Muscle of arm (tissue), 12 donors: ENCODE data around the gene SPATA24. TPM values are rescaled to one million over a fixed set of nuclear protein-coding genes. Genes with fewer than 3 reads are reported as not detected.
"Not testable (repeated sequence)": the region's sequence is repeated elsewhere in the genome, so short reads cannot be mapped to it uniquely, and the experiment has no call there.

Experiments used
- DNase-seq: peaks from one replicate; pipeline ENCODE4 v3.0.0-alpha.2; 2013
- polyA plus RNA-seq, 12 donors: library from polyadenylated mRNA; unstranded; fragments of 120-200 nt; gene quantifications; one replicate each; pipeline ENCODE4 v1.2.1, GENCODE V29; 2013; ENCODE audit not compliant: insufficient read length in 12 of 12

SPATA24 gene
- polyA plus RNA-seq, 12 donors, result 7.1 to 13.2 (median 10.6) TPM; not detected in 2

GRCh38 chr5:139419226-139420192 lies 15.6 kb upstream of the SPATA24 start:
- no peak for DNase-seq

- DNase-seq, result no peak
Measured at GRCh38 chr5:139418793-139419192, 14.9 kb upstream of the SPATA24 start.

- no peak for DNase-seq
Measured at GRCh38 chr5:139417214-139417613, 13.3 kb upstream of the SPATA24 start.

GRCh38 chr5:139416651-139417050 lies 12.8 kb upstream of the SPATA24 start:
- no peak for DNase-seq

- DNase-seq, result no peak
Measured at GRCh38 chr5:139415869-139416268, 12.0 kb upstream of the SPATA24 start.

DNA sequence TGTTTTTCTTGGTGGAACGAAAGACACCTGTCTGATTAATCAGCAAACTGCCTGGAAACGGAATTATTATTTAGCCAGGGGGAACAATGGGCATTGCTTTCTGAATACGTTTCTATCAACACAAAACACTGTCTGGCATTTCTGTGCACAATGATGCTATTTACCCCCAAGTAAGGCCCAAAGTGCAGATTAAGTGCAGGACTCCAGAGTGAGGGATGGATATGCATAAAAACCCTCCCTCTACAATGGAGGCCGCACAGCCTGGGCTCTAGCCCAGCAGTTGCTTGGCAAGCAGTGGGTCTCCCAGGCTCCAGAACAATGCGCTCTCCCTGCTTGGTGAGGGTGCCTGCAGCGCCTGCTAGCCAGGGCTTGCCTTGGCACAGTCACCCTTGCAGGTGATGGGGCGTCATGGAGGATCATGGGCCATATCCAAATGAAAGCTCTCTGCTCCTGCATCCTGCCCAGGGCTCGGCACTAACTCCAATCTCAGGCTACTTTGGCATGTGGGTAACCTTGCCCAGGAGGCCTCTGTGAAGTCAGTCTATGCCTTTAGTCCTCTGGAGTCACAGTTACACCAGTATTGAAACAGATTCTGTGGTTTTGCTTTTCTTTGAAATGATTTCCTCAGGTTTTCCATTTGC lies 11.5 kb upstream of the SPATA24 start:
- DNase-seq, result no peak

DNA sequence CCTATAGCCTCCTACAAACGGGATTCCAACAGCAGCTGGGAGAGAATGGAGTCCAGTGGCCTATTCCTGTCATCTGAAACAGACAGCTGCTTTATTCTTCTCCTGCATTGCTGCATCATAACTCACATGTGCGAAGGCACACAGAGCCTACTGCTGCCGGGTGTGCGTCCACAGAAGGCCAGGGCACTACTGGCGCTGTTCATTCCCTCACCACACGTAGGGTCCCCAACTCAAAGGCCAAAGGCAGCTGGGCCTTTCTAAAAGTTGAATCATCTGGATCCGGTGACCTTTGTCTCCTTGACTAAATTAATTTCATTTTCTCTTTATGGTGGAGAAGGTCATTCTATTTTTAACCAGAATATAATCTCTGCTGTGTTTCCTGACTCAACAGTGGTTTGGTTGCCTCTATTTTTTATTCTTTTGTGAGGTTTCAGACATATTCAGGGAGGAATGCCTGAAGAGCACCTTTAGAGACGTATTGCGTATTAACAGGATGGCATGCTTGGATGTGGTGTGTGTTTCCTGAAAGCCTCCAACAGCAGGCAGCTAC lies 10.8 kb upstream of the SPATA24 start:
- DNase-seq, result no peak

DNA sequence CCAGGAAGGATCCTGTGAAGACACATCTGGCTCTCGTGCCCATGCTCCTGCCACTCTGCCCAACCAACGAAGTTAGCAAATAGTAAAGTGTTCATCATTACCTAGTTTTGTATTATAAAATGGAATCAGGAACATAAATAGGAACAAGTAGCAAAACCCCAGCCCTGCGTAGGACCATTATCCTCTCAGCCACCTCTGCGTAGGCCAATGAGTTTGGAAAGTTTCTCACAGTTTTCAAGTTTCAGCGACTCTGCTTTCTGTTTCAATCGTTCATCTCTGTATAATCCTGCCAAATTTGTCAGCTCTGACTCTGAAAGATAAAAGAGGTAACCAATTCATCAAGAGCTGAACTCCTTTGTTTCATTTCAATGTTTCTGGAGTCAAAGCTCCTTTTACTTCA lies 10.1 kb upstream of the SPATA24 start:
- DNase-seq, result no peak

- no peak for DNase-seq
Measured at GRCh38 chr5:139413153-139413552, 9.3 kb upstream of the SPATA24 start.

DNA sequence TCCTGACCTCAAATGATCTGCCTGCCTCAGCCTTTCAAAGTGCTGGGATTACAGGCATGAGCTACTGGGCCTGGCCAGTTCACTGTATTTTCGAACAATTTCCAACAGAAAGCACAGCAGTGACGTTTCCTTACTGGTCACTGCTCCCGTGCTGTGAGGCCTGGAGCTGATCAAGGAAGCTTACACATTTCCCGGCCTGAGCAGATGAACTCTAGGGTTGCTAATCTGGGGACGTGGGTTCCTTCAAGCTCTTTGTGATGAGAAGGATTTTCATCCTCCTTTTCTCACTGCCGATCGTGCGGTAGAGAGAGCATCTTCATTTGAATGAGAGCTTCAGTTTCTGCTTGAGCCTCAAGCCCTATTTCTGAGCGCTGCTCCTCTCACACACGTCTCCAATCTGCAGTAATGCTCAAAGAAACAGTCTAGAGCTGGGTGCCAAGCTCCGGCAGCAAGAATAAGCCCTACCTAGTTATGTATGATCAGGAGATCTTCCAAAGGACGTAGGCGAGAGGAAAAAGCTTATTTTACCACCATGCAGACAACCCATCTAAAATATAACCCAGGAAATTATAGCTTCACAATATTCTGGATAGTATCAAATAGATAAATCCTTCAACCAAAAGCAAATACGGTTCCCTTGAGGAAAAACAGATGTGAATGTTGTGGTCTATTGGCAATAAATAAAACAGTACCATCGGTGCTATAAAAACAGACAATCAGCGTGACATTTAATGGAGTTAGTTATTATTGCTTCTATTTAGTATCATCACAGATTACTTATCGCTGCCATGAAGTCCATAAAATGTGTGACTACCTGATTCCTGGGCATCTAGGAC lies 7.3 kb upstream of the SPATA24 start:
- no peak for DNase-seq

DNA sequence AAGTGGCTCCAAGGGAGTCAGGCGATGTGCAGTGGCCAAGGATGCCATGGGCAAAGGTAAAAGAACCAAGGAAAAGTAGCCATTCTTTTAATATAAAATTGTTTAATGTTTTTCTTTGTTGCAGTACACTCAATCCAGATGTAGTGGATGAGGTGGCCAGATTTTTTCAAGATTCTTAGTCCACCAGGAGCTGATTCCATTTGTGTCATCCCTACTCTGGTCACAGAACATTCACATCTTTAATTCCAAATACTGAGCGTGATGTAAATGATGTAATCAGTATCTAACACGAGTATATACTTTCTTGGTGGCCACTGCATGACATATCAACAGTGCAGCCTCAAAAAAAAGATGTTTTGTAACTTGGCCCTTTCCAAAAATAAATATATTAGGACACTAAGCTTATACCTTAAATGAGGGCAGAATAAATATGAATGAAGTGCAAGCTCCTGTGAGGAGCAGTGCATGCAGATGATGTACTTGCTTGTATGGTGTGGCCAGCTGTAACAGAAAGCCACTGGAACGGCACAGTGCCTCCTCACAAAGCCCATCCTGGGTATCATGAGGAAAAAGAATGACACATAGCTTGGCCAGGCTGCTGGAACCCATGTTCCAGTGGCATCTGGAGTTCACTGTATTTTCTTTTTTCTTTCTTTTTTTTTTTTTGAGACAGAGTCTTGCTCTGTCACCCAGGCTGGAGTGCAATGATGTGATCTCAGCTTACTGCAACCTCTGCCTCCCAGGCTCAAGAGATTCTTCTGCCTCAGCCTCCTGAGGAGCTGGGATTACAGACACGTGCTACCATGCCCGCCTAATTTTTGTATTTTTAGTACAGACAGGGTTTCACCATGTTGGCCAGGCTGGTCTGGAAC lies 6.5 kb upstream of the SPATA24 start:
- DNase-seq, result no peak

DNA sequence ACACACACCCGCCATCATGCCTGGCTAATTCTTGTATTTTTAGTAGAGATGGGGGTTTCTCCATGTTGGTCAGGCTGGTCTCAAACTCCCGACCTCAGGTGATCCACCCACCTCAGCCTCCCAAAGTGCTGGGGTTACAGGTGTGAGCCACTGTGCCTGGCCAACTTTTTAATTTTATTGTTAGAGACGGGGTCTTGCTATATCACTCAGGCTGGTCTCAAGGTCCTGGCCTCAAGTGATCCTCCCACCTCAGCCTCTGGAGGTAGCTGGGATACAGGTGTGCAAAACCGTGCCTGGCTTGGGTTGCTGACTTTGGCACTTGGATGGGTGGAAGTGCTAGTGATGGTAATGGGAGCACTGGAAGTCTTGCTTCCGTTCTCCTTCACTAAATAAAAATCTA lies 5.2 kb upstream of the SPATA24 start:
- not testable (repeated sequence) for DNase-seq

DNA sequence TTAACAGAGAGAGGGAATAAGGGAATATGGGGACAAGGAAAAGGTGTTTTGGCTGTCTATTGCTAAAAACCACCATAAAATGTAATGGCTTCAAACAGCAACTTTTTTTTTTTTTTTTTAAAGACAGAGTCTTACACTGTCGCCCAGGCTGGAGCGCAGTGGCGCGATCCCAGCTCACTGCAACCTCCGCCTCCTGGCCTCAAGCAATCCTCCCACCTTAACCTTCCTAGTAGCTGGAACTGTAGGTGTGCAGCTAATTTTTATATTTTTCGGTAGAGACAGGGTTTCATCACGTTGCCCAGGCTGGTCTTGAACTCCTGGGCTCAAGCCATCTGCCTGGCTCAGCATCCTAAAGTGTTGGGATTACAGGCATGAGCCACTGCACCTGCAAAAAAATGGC lies 4.3 kb upstream of the SPATA24 start:
- no peak for DNase-seq

DNA sequence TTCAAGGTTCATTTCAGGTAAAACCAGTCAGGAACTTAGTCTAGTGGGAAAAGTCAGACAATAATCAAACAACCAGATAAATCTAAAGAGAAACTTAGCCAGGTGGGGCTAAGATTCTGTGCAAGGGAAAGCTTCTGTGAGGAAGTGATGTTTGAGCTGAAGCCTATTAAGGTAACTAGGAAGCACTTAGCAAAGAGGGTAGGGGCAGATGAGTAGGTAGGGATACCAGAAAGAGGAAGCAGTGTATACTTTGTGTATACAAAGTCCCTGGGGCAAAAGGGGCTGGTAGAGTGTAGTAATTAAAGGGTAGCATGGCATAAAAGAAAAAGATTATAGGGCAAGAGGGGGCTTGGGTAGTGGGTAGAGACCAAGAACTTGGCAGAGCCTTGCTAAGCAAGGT lies 3.6 kb upstream of the SPATA24 start:
- no peak for DNase-seq

DNA sequence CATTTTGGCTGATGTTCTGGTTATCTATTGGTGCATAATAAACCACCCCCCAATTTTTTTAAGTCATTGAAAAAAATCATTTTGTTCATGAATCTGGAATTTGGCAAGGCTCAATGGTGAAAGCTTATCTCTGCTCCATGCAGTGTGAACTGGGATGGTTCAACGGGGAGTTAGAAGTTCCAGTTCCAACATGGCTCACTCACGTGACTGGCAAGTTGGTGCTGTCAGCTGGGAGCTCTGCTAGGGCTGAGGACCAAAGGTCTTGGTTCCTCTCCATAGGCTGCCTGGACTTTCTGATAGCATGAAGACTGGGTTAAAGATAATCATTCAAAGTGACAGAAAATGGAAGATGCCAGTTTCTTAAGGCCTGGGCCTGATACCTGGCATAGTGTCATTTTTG lies 3.1 kb upstream of the SPATA24 start:
- DNase-seq, result no peak

DNA sequence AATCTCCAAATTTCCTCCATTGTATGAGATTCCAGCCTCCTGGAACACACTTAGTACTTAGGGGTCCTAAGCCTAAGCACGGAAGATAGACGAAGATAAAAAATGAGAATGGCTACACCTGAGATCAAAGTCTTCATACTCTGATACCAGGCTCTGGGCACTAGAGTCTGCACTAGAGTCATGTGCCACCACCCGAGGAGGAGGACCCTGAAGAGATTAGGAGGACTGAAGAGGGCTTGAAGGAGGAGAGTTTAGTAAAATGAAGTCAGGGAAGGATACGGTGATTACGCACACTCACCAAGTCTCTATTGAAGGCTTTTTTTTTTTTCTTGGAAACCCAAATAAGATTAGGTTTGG lies 573 bp upstream of the SPATA24 start:
- DNase-seq, result no peak

DNA sequence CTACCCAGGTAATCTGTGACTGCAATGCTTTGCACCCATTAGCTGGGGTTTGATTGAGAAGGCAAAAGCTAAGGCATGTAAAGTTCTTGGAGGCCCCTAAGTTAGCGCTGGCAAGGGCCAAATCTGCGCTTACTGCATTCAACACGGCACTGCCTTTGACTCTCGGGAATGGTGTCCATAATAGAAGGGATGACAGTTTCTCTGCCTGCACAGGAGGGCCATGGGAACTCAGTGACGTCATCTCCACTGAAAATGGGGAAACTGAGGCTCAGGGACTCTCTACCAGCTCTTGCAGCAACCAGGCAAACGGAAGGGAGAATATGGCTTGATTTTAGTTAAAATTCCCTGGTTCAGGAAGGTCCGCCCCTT lies 487 bp downstream of the SPATA24 start:
- DNase-seq, result no peak

GRCh38 chr5:139402561-139403158 lies 1.2 kb downstream of the SPATA24 start:
- no peak for DNase-seq

- no peak for DNase-seq
Measured at GRCh38 chr5:139401546-139401945, 2.3 kb downstream of the SPATA24 start.

GRCh38 chr5:139399501-139400121 lies 4.3 kb downstream of the SPATA24 start:
- no peak for DNase-seq
